HUES64 (cell line): ENCODE results near the gene CRACR2B.

ENCODE experiments used
- H3K27ac ChIP-seq: 2 replicates; pipeline ENCODE4 v1.7.0; 2013; ENCODE audit warnings: low read depth, low read length, inconsistent platforms
- H3K27me3 ChIP-seq: 2 replicates; pipeline ENCODE4 v1.6.1; 2013; ENCODE audit warnings: mild to moderate bottlenecking, low read length; ENCODE audit not compliant: insufficient read depth
- H3K36me3 ChIP-seq: 2 replicates; pipeline ENCODE4 v1.6.1; 2013; ENCODE audit warnings: mild to moderate bottlenecking, low read length; ENCODE audit not compliant: insufficient read depth
- H3K4me1 ChIP-seq: 2 replicates; pipeline ENCODE4 v1.6.1; 2013; ENCODE audit warnings: mild to moderate bottlenecking, low read length, moderate library complexity; ENCODE audit not compliant: insufficient read depth
- H3K4me3 ChIP-seq: 2 replicates; pipeline ENCODE4 v1.5.1; 2013; ENCODE audit warnings: mild to moderate bottlenecking, low read length, moderate library complexity
- H3K9ac ChIP-seq: 2 replicates; pipeline ENCODE4 v1.6.1; 2013; ENCODE audit warnings: mild to moderate bottlenecking, low read depth, low read length
- H3K9me3 ChIP-seq: 2 replicates; pipeline ENCODE4 v1.6.1; 2013; ENCODE audit warnings: low read depth, low read length; ENCODE audit not compliant: insufficient read depth
- WGBS: fragments of 150-250, 120-280 bp; methylation state at CpG from one replicate; pipeline ENCODE4 v1.1.7; 2013; ENCODE audit warnings: missing lambda C conversion rate; 5-methylcytosine and 5-hydroxymethylcytosine counted together

Gene CRACR2B

DNA sequence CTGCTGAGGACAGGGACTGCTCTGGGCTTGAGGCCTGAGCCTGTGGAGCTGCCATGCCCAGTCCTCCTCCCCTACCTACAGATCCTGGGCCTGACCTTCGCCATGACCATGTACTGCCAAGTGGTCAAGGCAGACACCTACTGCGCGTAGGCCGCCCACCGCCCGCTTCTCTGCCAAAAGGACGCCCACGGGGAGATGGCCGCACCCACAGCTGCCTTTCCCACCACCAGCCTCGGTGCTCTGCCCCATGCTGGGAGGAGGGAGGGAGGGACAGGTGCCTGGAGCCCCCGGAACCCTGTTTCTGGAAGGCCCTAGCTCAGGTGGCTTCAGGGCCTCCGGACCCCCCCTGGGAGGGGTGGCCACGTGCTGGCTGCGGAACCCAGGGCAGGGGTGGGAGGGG, 38.8 kb downstream of the CRACR2B start:
- no peak overlapping the region for H3K27ac ChIP-seq
- H3K4me1 ChIP-seq, result peaks cover 19% of the 10 kb centered on the region
- H3K9me3 ChIP-seq, result no peaks in the 10 kb centered on the region
- peaks cover 14% of the 10 kb centered on the region; the same call in 1 of the 2 replicates for H3K36me3 ChIP-seq
- H3K4me3 ChIP-seq, result no peak overlapping the region
- H3K9ac ChIP-seq, result no peak overlapping the region
- H3K27me3 ChIP-seq, result no peaks in the 10 kb centered on the region
- WGBS, result 93% methylated on average over 14 of the region's 14 CpGs

DNA sequence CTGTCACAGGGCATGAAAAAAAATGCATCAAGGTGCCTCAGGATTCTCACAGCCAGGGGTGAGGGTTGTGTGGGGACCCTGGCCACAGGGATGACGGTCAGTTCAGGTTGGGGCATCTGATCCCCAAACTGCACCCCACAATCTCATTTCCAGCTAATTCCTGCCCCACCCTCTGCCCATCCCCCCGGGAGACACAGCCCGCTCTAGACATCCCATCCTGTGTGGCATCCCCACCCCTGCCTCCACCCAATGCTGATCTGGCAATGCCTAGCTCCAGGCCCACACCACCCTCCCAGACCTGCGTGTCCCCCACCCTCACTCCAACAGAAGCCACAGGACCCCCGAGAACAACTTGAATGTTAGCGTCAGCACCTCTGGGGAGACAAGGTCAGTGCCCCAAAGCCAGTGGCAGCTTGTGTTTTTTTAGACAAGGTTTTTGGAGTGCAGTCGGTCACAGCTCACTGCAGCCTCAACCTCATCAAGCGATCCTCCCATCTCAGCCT, 40.2 kb downstream of the CRACR2B start:
- H3K27me3 ChIP-seq, result no peaks in the 10 kb centered on the region
- no peak overlapping the region for H3K27ac ChIP-seq
- no peak overlapping the region for H3K9ac ChIP-seq
- peaks cover 11% of the 10 kb centered on the region for H3K4me1 ChIP-seq
- H3K9me3 ChIP-seq, result no peaks in the 10 kb centered on the region
- WGBS, result 95% methylated on average over 8 of the region's 8 CpGs
- no peak overlapping the region for H3K4me3 ChIP-seq
- peaks cover 14% of the 10 kb centered on the region; the same call in 1 of the 2 replicates for H3K36me3 ChIP-seq

DNA sequence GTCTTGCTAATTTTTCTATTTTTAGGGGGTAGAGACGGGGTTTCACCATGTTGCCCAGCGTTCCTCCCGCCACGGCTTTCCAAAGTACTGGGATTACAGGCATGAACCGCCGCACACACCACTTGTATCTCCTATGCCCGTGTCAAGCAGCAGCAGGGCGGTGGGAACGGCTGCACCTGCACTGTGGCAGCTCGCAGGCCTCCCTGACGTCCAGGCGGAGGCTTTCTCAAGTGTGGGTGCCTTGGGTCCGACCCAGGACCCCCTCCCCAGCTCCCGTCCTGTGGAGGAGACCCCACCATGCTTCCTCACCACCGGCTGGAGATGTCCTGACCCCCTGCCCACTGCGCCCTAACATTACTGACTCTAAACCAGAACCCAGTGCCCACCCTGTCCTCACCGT, 40.7 kb downstream of the CRACR2B start:
- Histone ChIP-seq H3K9me3 (no peaks in the 10 kb centered on the region), H3K27me3 (no peaks in the 10 kb centered on the region), H3K4me3 (no peak overlapping the region), H3K36me3 (peaks cover 14% of the 10 kb centered on the region; the same call in 1 of the 2 replicates), H3K4me1 (peaks cover 6% of the 10 kb centered on the region), H3K9ac (no peak overlapping the region), H3K27ac (no peak overlapping the region)
- WGBS, result 95% methylated on average over 17 of the region's 17 CpGs

DNA sequence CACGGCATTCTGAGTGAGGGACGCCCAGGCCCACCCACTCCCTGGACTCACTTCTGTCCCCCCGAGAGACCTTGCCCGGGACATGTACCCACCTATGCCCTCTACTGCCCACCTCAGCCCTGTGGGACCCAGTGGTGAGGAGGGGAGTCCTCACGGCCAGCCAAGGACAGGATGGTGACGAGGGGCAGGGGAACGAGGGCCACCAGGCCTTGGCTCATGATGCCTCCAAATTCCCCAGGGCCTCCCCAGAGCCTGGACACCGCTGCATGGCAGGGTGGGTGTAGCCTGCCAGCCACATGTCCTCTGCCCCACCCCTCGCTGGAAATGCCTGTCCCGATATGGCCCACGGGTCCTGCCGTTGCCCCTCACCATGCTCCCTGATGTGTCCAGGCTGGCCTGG, 41.1 kb downstream of the CRACR2B start:
- Histone ChIP-seq H3K27ac (no peak overlapping the region), H3K9ac (no peak overlapping the region), H3K27me3 (no peaks in the 10 kb centered on the region), H3K4me1 (peaks cover 2% of the 10 kb centered on the region; the same call in 1 of the 2 replicates), H3K36me3 (peaks cover 16% of the 10 kb centered on the region; the same call in 1 of the 2 replicates), H3K4me3 (no peak overlapping the region), H3K9me3 (no peaks in the 10 kb centered on the region)
- WGBS, result 92% methylated on average over 12 of the region's 12 CpGs

DNA sequence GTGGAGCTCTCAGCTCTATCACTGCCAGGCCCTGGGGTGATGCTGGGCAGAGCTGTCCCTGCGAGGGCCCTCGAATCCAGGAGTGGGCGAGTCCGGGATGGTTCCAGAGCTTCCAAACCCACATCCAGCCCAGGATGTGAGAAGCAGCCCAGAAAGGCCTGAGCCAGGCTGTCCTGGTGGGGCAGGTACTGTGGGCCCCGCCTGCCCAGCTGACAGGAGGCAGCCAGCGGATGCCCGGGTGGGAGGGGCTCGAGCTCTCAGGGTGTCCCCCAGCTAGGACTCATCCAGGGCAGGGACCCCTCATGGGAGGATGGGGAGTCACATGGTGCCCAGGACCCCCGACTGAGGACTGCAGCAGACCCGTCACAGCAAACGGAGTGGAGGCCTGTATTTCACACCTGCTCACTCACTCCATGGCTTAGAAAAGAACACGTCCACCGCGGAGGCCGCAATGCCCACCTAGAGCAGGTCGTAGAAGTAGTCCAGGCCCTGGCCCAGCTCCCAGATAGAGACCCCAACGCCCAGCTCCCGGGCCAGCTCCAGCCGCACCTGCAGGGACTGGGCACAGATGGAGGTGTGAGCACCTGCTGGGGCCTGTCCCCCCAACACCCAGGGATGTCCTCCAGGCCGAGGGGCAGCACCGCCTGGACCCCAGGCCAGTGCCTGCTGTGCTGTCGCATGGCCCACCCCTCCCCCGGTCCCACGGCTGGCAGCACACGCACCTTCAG, 41.8 kb downstream of the CRACR2B start:
- peaks cover 20% of the 10 kb centered on the region for H3K36me3 ChIP-seq
- no peak overlapping the region for H3K27ac ChIP-seq

DNA sequence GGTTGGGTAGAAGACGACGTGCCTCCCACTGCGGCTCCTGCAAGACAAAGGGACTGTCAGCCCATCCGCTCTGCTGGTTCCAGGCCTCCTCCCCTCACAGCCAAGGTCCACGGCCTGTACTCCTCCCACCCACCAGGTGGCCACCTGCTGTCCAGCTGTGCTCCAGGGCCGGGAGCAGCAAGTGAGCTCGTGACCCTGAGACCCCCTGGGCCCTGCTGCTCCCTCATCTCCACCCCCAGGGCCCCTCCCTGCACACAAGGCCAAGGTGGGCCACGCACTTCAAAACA, 42.4 kb downstream of the CRACR2B start:
- H3K4me1 ChIP-seq, result no peaks in the 10 kb centered on the region
- H3K4me3 ChIP-seq, result no peak overlapping the region
- H3K27me3 ChIP-seq, result no peaks in the 10 kb centered on the region
- 0 out of 2 replicates have a peak overlapping the region, but pooled peaks have one; percentile 30 for H3K27ac ChIP-seq
- peaks cover 25% of the 10 kb centered on the region for H3K36me3 ChIP-seq
- WGBS, result 33% methylated on average over 8 of the region's 8 CpGs
- no peak overlapping the region for H3K9ac ChIP-seq
- H3K9me3 ChIP-seq, result no peaks in the 10 kb centered on the region

More for the DNA sequence above, 41.8 kb downstream of the CRACR2B start:
- no peak overlapping the region for H3K4me3 ChIP-seq
- no peaks in the 10 kb centered on the region for H3K4me1 ChIP-seq
- H3K27me3 ChIP-seq, result no peaks in the 10 kb centered on the region
- 76% methylated on average over 25 of the region's 25 CpGs for WGBS
- no peak overlapping the region for H3K9ac ChIP-seq
- H3K9me3 ChIP-seq, result no peaks in the 10 kb centered on the region

DNA sequence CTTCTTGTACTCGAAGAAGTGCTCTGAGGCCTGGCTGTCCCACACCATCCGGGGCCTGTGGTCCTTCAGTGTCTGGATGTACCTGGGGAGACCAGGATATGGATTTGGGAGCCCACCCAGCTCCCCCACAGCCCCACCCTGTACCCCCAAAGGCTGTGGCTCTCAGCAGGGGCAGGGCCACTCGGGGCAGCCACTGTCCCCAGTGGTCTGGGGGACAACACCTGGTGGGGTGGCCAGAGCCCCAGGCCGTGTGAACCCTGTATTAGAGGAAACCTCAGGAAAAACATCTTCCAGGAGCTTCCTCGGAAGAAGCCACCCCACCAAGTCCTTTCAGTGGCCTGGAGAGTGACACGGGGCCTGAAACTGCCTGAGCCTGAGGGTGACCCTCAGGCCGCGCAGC, 42.7 kb downstream of the CRACR2B start:
- Histone ChIP-seq H3K27me3 (no peaks in the 10 kb centered on the region), H3K27ac (0 out of 2 replicates have a peak overlapping the region, but pooled peaks have one; percentile 30), H3K9ac (no peak overlapping the region), H3K9me3 (no peaks in the 10 kb centered on the region), H3K36me3 (peaks cover 25% of the 10 kb centered on the region), H3K4me1 (no peaks in the 10 kb centered on the region), H3K4me3 (no peak overlapping the region)
- WGBS, result 83% methylated on average over 8 of the region's 8 CpGs

DNA sequence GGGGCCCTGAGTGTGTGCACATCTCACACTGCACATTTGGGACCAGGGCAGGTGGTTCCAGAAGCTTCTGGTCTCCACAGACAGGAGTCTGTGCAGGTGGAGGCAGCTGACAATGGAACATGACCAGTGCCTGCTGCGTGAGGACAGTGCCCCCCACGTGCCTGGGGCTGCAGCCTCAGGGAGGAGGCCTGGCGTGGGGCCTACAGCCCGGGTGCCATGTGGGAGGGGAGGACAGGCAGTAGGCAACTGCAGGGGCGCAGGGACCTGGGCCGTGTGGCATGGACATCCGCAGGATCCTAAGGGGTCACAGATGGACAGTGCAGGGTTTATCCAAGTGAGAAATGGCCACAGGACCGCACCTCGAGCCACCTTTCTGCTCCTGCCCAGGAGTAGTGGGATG, 43.8 kb downstream of the CRACR2B start:
- Histone ChIP-seq H3K4me3 (no peak overlapping the region), H3K27ac (no peak overlapping the region), H3K27me3 (no peaks in the 10 kb centered on the region), H3K9ac (no peak overlapping the region), H3K36me3 (peaks cover 23% of the 10 kb centered on the region), H3K9me3 (no peaks in the 10 kb centered on the region), H3K4me1 (no peaks in the 10 kb centered on the region)
- WGBS, result 81% methylated on average over 9 of the region's 9 CpGs

DNA sequence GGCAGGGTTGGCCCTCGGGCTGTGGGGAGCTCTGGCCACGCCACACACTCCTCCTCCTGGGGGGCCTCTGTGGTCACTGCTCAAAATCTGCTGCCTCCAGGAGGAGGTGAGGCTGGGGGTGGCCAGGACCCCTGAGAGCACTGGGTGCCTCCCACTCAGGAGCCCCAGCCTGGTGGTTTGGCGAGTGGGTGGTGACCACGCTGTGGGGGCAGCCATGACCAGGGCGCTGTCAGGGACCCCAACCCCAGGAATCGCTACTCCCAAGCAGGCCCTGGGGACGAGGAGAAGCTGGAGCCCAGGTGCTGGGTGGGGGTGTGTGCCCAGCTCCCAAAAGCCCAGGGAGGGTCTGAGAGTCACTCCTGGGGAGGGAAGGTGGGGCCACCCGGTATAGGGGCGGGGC, 45.1 kb downstream of the CRACR2B start:
- 91% methylated on average over 9 of the region's 9 CpGs for WGBS
- Histone ChIP-seq H3K36me3 (peaks cover 27% of the 10 kb centered on the region), H3K4me3 (no peak overlapping the region), H3K27me3 (no peaks in the 10 kb centered on the region), H3K27ac (no peak overlapping the region), H3K4me1 (no peaks in the 10 kb centered on the region), H3K9ac (no peak overlapping the region), H3K9me3 (no peaks in the 10 kb centered on the region)

DNA sequence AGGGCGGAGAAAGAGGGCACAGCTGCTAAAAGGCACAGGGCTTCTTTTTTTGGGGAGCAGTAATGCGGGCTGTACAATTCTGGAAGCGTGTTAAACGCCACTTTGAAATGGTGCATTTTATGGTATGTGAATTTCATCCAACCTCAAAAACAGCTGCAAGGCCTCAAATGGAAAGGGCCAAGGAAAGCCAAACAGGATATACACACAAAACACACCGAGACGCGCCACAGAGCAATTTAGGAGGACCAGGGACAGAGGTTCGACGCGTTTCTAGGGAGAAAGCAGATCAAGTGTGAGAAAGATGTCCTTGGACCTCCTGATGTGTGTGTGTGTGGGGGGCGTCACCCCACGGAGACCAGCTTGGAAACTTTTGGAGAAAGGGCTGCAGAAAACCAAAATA, 46.0 kb downstream of the CRACR2B start:
- H3K27me3 ChIP-seq, result no peaks in the 10 kb centered on the region
- H3K4me1 ChIP-seq, result no peaks in the 10 kb centered on the region
- peaks cover 26% of the 10 kb centered on the region for H3K36me3 ChIP-seq
- no peaks in the 10 kb centered on the region for H3K9me3 ChIP-seq
- no peak overlapping the region for H3K9ac ChIP-seq
- H3K4me3 ChIP-seq, result no peak overlapping the region
- H3K27ac ChIP-seq, result no peak overlapping the region
- 85% methylated on average over 11 of the region's 12 CpGs for WGBS

DNA sequence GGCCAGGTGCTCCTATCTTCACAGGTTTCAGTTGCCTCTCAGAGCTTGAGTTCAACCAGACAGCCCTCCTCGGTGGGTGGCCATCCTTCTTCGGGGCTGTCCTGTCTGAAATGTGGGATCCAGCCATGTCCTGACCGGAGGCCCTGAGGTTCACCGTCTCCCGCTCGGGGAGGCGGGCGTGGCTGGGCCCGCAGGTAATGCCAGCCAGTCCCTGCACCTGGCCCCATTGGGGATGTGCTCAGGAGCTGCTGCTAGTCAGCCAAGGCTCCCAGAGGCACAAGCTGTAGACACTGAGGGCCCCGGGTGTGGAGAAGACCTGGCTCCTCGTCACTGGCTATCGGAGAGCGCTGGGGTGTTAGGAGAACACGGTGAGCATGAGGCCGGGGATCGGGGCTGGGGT, 47.5 kb downstream of the CRACR2B start:
- WGBS, result 94% methylated on average over 16 of the region's 16 CpGs
- no peak overlapping the region for H3K9ac ChIP-seq
- no peaks in the 10 kb centered on the region for H3K9me3 ChIP-seq
- H3K27me3 ChIP-seq, result no peaks in the 10 kb centered on the region
- H3K4me1 ChIP-seq, result no peaks in the 10 kb centered on the region
- H3K27ac ChIP-seq, result no peak overlapping the region
- no peak overlapping the region for H3K4me3 ChIP-seq
- H3K36me3 ChIP-seq, result peaks cover 32% of the 10 kb centered on the region
